CD4-positive, alpha-beta T cell (primary cell): ENCODE measurements around the gene ETFA. TPM values are rescaled to one million over a fixed set of nuclear protein-coding genes. Genes with fewer than 3 reads are reported as not detected.

Experiments used
- ATAC-seq: fragments of 200-7000 bp; cut with Tn5 transposase; one replicate; pipeline ENCODE4 v1.10.0; 2022; ENCODE audit warnings: mild to moderate bottlenecking; ENCODE audit not compliant: poor library complexity
- CTCF ChIA-PET: fragments of 350-600 bp; sonication (Branson Sonifier 250); formaldehyde crosslinking; loops from one replicate; lab custom pipeline; 2021; ENCODE audit warnings: antibody characterized with exemption, inconsistent platforms; lab: Charles Lee
- POLR2A ChIA-PET: fragments of 350-600 bp; sonication (Branson Sonifier 250); formaldehyde crosslinking; loops from one replicate; lab custom pipeline; 2021; ENCODE audit warnings: antibody characterized with exemption, inconsistent platforms; lab: Charles Lee
- DNase-seq, 14 experiments: peaks; one replicate each; pipeline ENCODE4 v3.0.0-alpha.2; 2013 to 2020; ENCODE audit warnings: mixed read lengths in 2 of 14
- H3K27ac ChIP-seq, 2 donors: one replicate each; pipeline versions ENCODE4 v1.5.1 to v1.7.0; 2013; ENCODE audit warnings: low read length in 2 of 2, low read depth in 1 of 2, mild to moderate bottlenecking in 1 of 2
- H3K27me3 ChIP-seq, 2 experiments: 1 replicate in 1 of 2; 2 replicates in 1 of 2; pipeline versions ENCODE4 v1.6.1 to v1.7.0; 2013; ENCODE audit warnings: low read length in 2 of 2, control low read depth in 1 of 2, mild to moderate bottlenecking in 1 of 2, moderate library complexity in 1 of 2; ENCODE audit not compliant: insufficient read depth in 2 of 2, control insufficient read depth in 1 of 2
- H3K36me3 ChIP-seq: one replicate; pipeline ENCODE4 v1.6.1; 2013; ENCODE audit warnings: low read length, control low read depth; ENCODE audit not compliant: insufficient read depth
- H3K4me1 ChIP-seq: one replicate; pipeline ENCODE4 v1.6.1; 2013; ENCODE audit warnings: low read length, control low read depth; ENCODE audit not compliant: insufficient read depth
- H3K4me3 ChIP-seq: one replicate; pipeline ENCODE4 v1.5.1; 2013; ENCODE audit warnings: mild to moderate bottlenecking, low read length, moderate library complexity
- H3K9me3 ChIP-seq, 2 experiments: 1 replicate in 1 of 2; 2 replicates in 1 of 2; pipeline versions ENCODE4 v1.6.1 to v1.7.0; 2013; ENCODE audit warnings: low read length in 2 of 2, mild to moderate bottlenecking in 2 of 2, control low read depth in 1 of 2, moderate library complexity in 1 of 2; ENCODE audit not compliant: control insufficient read depth in 1 of 2, insufficient read depth in 1 of 2
- H3K27ac Mint-ChIP-seq: one replicate; pipeline ENCODE4 v1.8.0; 2020; ENCODE audit warnings: mixed read lengths
- H3K27me3 Mint-ChIP-seq: one replicate; pipeline ENCODE4 v1.8.0; 2021; ENCODE audit warnings: mixed read lengths
- H3K36me3 Mint-ChIP-seq: one replicate; pipeline ENCODE4 v1.8.0; 2021; ENCODE audit warnings: low read depth, mixed read lengths
- H3K4me1 Mint-ChIP-seq: one replicate; pipeline ENCODE4 v1.8.0; 2021; ENCODE audit warnings: low read depth, mixed read lengths
- H3K4me3 Mint-ChIP-seq: one replicate; pipeline ENCODE4 v1.8.0; 2020; ENCODE audit warnings: mild to moderate bottlenecking, mixed read lengths
- H3K9me3 Mint-ChIP-seq: one replicate; pipeline ENCODE4 v1.8.0; 2020; ENCODE audit warnings: mixed read lengths
- CTCF ChIP-seq: fragments of 200-600 bp; IDR thresholded peaks from one replicate; pipeline ENCODE4 v1.8.0; 2022; ENCODE audit warnings: antibody characterized with exemption, mild to moderate bottlenecking
- intact Hi-C, 2 experiments: fragments of 100-400 bp; cut with DNase I in 1 of 2; cut with micrococcal nuclease in 1 of 2; formaldehyde crosslinking; loops; one replicate each; pipeline versions ENCODE4 v1.15.1 to v1.9.0; 2023 to 2025; cut with DNase I, micrococcal nuclease
- total RNA-seq, 174 experiments: library from RNA in 2 of 174; stranded (reverse) in 2 of 174; gene quantifications; one replicate each; pipeline ENCODE4 v1.2.3 and lab custom pipeline; 2021 to 2026

ETFA gene
- total RNA-seq, 2 experiments from 2014 or later = 11.4 to 15.2 TPM

- Histone ChIP-seq H3K27me3 (peaks cover 0 to 4% of the 10 kb centered on the region in 2 experiments), H3K4me1 (peaks cover 15% of the 10 kb centered on the region), H3K27ac (no peak overlapping the region), H3K9me3 (no peaks in the 10 kb centered on the region), H3K36me3 (no peaks in the 10 kb centered on the region), H3K4me3 (no peak overlapping the region)
- peak overlapping the region; percentile 75 for H3K27ac Mint-ChIP-seq
- no peaks in the 10 kb centered on the region for H3K9me3 Mint-ChIP-seq
- H3K36me3 Mint-ChIP-seq = no peaks in the 10 kb centered on the region
- peaks cover 30% of the 10 kb centered on the region for H3K4me1 Mint-ChIP-seq
- DNase-seq = no peak
- ATAC-seq = no peak
- no peak for TF ChIP-seq CTCF
- peak overlapping the region; percentile 93 for H3K4me3 Mint-ChIP-seq
- ChIA-PET CTCF (no interaction called here), POLR2A (interaction anchor here (1.0 kb wide), 1 partner anchor 27 kb away, joined by 3 read pairs; no protein-coding TSS in a partner anchor)
- intact Hi-C loops = no loop called here
- H3K27me3 Mint-ChIP-seq = no peaks in the 10 kb centered on the region
Observed at GRCh38 chr15:76312540-76313174, 1.4 kb upstream of the ETFA start.

- H3K36me3 Mint-ChIP-seq = no peaks in the 10 kb centered on the region
- Histone ChIP-seq H3K36me3 (no peaks in the 10 kb centered on the region), H3K27me3 (no peaks in the 10 kb centered on the region), H3K9me3 (no peaks in the 10 kb centered on the region), H3K4me1 (peaks cover 15% of the 10 kb centered on the region), H3K4me3 (peak overlapping the region; percentile 98), H3K27ac (peak overlapping the region; percentile 5 to 42)
- H3K9me3 Mint-ChIP-seq = no peaks in the 10 kb centered on the region
- peak in 3 of 14 experiments; percentile 11 to 46 (median 46) for DNase-seq
- H3K4me1 Mint-ChIP-seq = peaks cover 30% of the 10 kb centered on the region
- ATAC-seq = peak; percentile 33
- H3K27me3 Mint-ChIP-seq = no peaks in the 10 kb centered on the region
- no peak for TF ChIP-seq CTCF
- POLR2A ChIA-PET = interaction anchor here (1.7 kb wide), 1 partner anchor 24 kb away, joined by 6 read pairs; no protein-coding TSS in a partner anchor
- H3K4me3 Mint-ChIP-seq = peak overlapping the region; percentile 93
- H3K27ac Mint-ChIP-seq = peak overlapping the region; percentile 75
- intact Hi-C loops = no loop called here
- CTCF ChIA-PET = no interaction called here
Observed at GRCh38 chr15:76310475-76311099, 682 bp downstream of the ETFA start.

- no peaks in the 10 kb centered on the region for H3K27me3 ChIP-seq
- no peak for TF ChIP-seq CTCF
- no peak overlapping the region for H3K4me3 ChIP-seq
- H3K4me1 ChIP-seq = peaks cover 15% of the 10 kb centered on the region
- no peaks in the 10 kb centered on the region for H3K36me3 ChIP-seq
- POLR2A ChIA-PET = no interaction called here
- ATAC-seq (no peak), DNase-seq (no peak)
- intact Hi-C loops = no loop called here
- H3K27ac Mint-ChIP-seq = peak overlapping the region; percentile 75
- H3K4me3 Mint-ChIP-seq = peak overlapping the region; percentile 93
- H3K4me1 Mint-ChIP-seq = peaks cover 35% of the 10 kb centered on the region
- H3K27me3 Mint-ChIP-seq = no peaks in the 10 kb centered on the region
- H3K36me3 Mint-ChIP-seq = no peaks in the 10 kb centered on the region
- H3K9me3 ChIP-seq = no peaks in the 10 kb centered on the region
- peaks cover 2% of the 10 kb centered on the region for H3K9me3 Mint-ChIP-seq
- CTCF ChIA-PET = no interaction called here
- no peak overlapping the region for H3K27ac ChIP-seq
Observed at GRCh38 chr15:76309601-76310330, 1.5 kb downstream of the ETFA start.
